MCF 10A (cell line): ENCODE data around the gene NME5. TPM values are rescaled to one million over a fixed set of nuclear protein-coding genes. Genes with fewer than 3 reads are reported as not detected.

Experiments used
- BruUV-seq: library from RNA; stranded (reverse); fragments of 400-500 nt; replicated peaks from 2 replicates; lab custom pipeline; 2021; lab: Mats Ljungman, UMichigan
- CTCF ChIA-PET: fragments of 300-600 bp; sonication (Branson Sonifier 250); formaldehyde crosslinking; extraction: SDS; loops from one replicate; lab custom pipeline; 2021; ENCODE audit warnings: antibody characterized with exemption, inconsistent platforms; lab: Yijun Ruan, JAX
- POLR2A ChIA-PET: fragments of 300-600, 350-650 bp; sonication (Branson Sonifier 250); formaldehyde crosslinking; extraction: SDS; loops from one replicate; lab custom pipeline; 2020; ENCODE audit warnings: antibody characterized with exemption, inconsistent platforms; lab: Yijun Ruan, JAX
- DNase-seq: peaks from one replicate; pipeline ENCODE4 v3.0.0-alpha.2; 2018; ENCODE audit not compliant: unreplicated experiment
- H3K27ac Mint-ChIP-seq: one replicate; pipeline ENCODE4 v1.8.0; 2022; ENCODE audit warnings: mild to moderate bottlenecking, low read depth, mixed read lengths; ENCODE audit not compliant: unreplicated experiment
- H3K27me3 Mint-ChIP-seq: one replicate; pipeline ENCODE4 v1.8.0; 2022; ENCODE audit warnings: mixed read lengths; ENCODE audit not compliant: insufficient read depth, unreplicated experiment
- H3K36me3 Mint-ChIP-seq: one replicate; pipeline ENCODE4 v1.8.0; 2022; ENCODE audit warnings: mild to moderate bottlenecking, moderate library complexity, mixed read lengths; ENCODE audit not compliant: insufficient read depth, unreplicated experiment
- H3K4me1 Mint-ChIP-seq: one replicate; pipeline ENCODE4 v1.8.0; 2022; ENCODE audit warnings: mixed read lengths; ENCODE audit not compliant: insufficient read depth, unreplicated experiment
- H3K4me3 Mint-ChIP-seq: one replicate; pipeline ENCODE4 v1.8.0; 2022; ENCODE audit warnings: mild to moderate bottlenecking, moderate library complexity, mixed read lengths; ENCODE audit not compliant: unreplicated experiment
- H3K9me3 Mint-ChIP-seq: one replicate; pipeline ENCODE4 v1.8.0; 2022; ENCODE audit warnings: mixed read lengths; ENCODE audit not compliant: unreplicated experiment
- CTCF ChIP-seq: fragments of 200-600 bp; IDR thresholded peaks from one replicate; pipeline ENCODE4 v1.8.0; 2022; ENCODE audit warnings: antibody characterized with exemption, mild to moderate bottlenecking; ENCODE audit not compliant: unreplicated experiment
- intact Hi-C: fragments of 100-400 bp; cut with micrococcal nuclease; formaldehyde crosslinking; loops from 2 replicates; pipeline ENCODE4 v1.14.1; 2022
- total RNA-seq: library from RNA; stranded (reverse); gene quantifications from 2 replicates; pipeline ENCODE4 v1.2.3, GENCODE V29; 2022

NME5 gene
- total RNA-seq, 1 experiment from 2014 or later, result not detected

DNA sequence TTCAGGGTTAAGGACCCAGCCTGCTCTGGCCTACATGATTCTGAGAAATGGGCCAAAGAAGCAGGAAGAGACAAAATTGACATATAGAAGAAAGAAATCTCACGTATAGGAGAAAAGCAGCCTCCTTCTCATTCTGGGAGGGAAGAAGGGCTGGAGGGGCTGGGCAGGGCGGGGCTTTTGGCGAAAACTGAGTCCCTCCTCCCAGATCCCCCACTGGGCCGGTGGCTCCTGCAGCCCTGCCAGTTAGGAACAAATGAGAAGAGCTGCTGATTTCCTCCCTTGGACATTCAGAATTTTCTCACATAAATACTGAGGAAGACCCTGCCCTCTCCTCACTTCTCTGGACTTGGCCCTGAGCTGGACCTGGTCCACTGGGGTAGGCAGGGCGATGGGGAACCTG is 55.5 kb downstream of the NME5 start, which contains the start of gene WNT8A:
Gene WNT8A, plus strand, starts transcription at position 332 of the 400 bp plus-strand sequence. CDS start 95 bp downstream, outside the sequence.
- H3K36me3 Mint-ChIP-seq, result no peaks in the 10 kb centered on the region
- no peak within 1 kb of the TSS for H3K4me3 Mint-ChIP-seq
- no peak for DNase-seq
- BruUV-seq, result no TSS peak
- POLR2A ChIA-PET, result interaction anchor here (1.5 kb wide), 1 partner anchor 56 kb away, joined by 5 read pairs; the partner anchor contains the start of gene NME5
- TF ChIP-seq CTCF, result no peak
- intact Hi-C loops, result no loop called here
- H3K27ac Mint-ChIP-seq, result no peak within 1 kb of the TSS
- no peaks in the 10 kb centered on the region for H3K9me3 Mint-ChIP-seq
- peaks cover 9% of the 10 kb centered on the region for H3K27me3 Mint-ChIP-seq
- no peaks in the 10 kb centered on the region for H3K4me1 Mint-ChIP-seq
- CTCF ChIA-PET, result interaction anchor here (0.6 to 3.5 kb wide), 6 partner anchors 8 to 305 kb away, joined by 3 to 36 read pairs (median 6); no protein-coding TSS in a partner anchor

- no peaks in the 10 kb centered on the region for H3K9me3 Mint-ChIP-seq
- H3K4me1 Mint-ChIP-seq, result no peaks in the 10 kb centered on the region
- TF ChIP-seq CTCF, result no peak
- POLR2A ChIA-PET, result no interaction called here
- CTCF ChIA-PET, result interaction anchor here (0.6 to 3.5 kb wide), 13 partner anchors 9 to 1367 kb away, joined by 3 to 36 read pairs (median 5); no protein-coding TSS in a partner anchor
- no peaks in the 10 kb centered on the region for H3K36me3 Mint-ChIP-seq
- no peak for DNase-seq
- H3K4me3 Mint-ChIP-seq, result no peak overlapping the region
- no peak overlapping the region for H3K27ac Mint-ChIP-seq
- BruUV-seq, result no TSS peak
- intact Hi-C loops, result no loop called here
- H3K27me3 Mint-ChIP-seq, result no peaks in the 10 kb centered on the region
These were observed 57.2 kb downstream of the NME5 start for GRCh38 chr5:138082033-138082432.

GRCh38 chr5:138078006-138078643 is 61.1 kb downstream of the NME5 start:
- CTCF ChIA-PET, result interaction anchor here (0.6 to 10.0 kb wide), 48 partner anchors 9 to 1003 kb away, joined by 3 to 199 read pairs (median 7); partner anchors contain the start of genes BRD8, FAM13B and NME5
- no TSS peak for BruUV-seq
- POLR2A ChIA-PET, result interaction anchor here (0.5 to 1.5 kb wide), 6 partner anchors 12 to 80 kb away, joined by 3 to 4 read pairs (median 3); no protein-coding TSS in a partner anchor

More at GRCh38 chr5:138078006-138078643, 61.1 kb downstream of the NME5 start:
- Mint-ChIP-seq H3K4me1 (no peaks in the 10 kb centered on the region), H3K4me3 (no peak overlapping the region), H3K9me3 (no peaks in the 10 kb centered on the region), H3K27ac (no peak overlapping the region), H3K27me3 (no peaks in the 10 kb centered on the region), H3K36me3 (no peaks in the 10 kb centered on the region)
- intact Hi-C loops, result no loop called here
- no peak for DNase-seq
- no peak for TF ChIP-seq CTCF
